ENCODE measurements around the gene BCL2L13.

Gene BCL2L13

DNA sequence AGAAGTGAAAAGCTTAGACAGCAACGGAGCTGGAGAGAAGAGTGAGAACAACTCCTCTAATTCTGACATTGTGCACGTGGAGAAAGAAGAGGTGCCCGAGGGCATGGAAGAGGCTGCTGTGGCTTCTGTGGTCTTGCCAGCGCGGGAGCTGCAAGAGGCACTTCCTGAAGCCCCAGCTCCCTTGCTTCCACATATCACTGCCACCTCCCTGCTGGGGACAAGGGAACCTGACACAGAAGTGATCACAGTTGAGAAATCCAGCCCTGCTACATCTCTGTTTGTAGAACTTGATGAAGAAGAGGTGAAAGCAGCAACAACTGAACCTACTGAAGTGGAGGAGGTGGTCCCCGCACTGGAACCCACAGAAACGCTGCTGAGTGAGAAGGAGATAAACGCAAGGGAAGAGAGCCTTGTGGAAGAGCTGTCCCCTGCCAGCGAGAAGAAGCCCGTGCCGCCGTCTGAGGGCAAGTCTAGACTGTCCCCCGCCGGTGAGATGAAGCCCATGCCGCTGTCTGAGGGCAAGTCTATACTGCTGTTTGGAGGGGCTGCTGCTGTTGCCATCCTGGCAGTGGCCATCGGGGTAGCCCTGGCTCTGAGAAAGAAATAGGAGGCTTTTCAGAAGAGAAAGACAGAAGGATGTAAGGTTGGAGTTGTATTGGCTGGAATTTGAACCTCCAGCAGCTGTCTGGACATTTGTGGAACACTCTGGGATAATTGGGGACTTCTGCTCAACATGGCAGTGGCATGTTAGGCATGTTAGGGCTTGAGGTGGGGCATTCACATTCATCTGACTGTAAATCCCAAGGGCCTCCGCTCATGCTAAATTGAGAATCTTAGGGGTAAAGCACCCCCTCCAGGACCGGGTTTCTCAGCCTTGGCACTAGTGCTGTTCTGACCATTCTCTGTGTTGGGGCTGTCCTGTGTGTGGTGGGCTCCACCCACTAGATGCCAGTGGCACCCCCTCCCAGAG, 88.7 kb downstream of the BCL2L13 start:
- peak; percentile 33 for DNase-seq (ENCODE audit: low read depth)

DNA sequence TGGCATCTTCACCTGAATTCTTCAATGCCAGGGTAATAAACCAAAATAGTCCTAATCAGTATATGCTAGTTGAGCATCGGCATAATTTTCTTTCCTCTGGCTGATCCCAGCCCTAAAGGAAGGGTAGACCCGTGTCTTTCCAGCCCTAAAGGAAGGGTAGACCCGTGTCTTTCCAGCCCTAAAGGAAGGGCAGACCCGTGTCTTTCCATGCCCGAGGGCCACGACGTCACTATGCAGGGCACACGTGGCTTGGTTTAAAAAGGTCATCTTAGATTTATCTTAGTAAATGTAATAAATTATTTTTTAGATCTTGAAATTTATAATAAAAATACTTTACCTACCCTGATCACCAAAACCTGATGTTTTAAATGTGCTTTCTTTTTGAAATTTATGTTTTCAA, 90.2 kb downstream of the BCL2L13 start:
- no peak for DNase-seq (ENCODE audit: low read depth)

DNA sequence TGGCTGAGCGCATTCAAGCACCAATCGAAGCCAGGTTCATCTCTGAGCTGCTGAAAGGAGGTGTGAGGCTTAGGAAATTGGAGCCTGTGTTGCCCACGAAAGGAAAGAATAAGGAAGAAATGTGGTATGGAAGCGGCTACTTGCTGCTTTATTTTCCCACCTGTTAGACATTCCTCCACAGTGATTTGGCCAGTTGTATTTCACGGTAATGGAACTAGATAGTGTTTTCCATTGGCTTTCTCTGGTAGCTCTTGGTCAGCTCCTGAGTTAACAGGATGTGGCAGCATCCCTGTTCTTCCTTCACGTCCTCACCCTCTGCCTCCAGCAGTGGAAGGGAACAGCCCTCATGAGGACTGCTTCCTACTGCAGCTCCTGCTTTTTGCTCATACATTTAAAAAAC, 91.0 kb downstream of the BCL2L13 start:
- no peak for DNase-seq (ENCODE audit: low read depth)

DNA sequence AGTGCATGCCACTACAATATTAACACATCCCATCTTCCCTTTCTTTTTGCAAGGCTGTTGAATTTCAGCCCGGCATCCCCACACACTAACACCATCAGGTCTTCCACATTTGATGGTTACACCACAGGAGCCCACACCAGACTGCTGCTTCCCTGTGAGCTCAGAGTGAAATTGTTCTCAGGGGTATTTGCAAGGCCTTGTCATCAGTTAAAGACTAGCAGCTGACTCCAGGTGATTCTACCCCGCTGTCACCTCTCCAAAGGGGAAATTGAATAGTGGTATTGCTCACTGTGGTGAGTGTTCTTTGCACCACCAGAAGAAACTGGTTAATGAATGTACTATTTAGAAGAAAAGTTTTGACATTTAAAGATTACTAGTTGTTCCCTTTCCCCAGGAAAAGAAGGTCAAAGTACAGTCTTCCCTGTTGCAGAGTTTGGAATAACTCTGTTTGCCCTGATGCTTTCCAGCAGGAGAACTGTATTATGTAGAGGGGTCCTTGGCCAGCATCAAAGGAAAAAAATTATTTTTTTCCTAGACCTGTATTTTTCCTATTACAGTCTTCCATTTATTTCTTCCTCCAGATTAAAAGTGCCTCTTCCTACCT, 93.8 kb downstream of the BCL2L13 start:
- no peak for DNase-seq (ENCODE audit: low read depth)

DNA sequence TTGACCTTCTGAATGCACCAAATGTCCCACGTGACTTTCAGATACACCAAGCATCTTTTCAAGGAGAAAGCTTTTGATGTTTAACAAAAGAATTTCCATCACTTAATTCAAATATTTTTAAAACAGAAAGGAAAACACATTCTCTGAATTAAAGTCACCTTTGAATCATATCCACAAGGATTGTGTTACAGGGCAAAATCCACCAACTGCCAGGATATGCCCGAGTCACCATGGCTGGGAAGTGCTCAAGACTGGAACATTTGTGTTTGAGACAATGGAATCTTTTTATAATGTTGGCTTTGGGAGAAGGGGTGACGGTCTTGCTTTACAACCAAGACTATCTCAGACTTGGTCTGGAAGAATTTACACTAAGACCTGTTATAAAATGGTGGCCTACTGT, 94.9 kb downstream of the BCL2L13 start:
- DNase-seq (ENCODE audit: low read depth), result peak; percentile 66

DNA sequence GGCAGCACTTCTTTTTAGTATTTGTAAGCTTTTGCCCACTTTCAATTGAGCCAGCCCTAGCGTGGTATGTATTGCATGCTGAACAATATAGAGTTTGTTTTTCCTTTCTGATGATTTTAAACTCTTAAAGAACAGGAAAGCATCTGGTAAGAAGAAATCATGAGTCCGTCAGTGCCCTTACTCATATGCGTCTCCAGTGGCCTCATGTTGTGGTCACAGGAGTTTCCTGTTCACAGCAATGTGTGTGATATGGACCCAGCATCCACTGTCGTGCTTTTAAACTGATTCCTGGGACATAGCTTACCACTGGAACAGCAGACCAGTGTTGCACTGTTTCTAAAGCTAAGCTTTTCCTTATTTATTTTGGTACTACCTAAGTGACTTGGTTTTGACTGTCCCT, 95.6 kb downstream of the BCL2L13 start:
- DNase-seq (ENCODE audit: low read depth), result peak; percentile 77

DNA sequence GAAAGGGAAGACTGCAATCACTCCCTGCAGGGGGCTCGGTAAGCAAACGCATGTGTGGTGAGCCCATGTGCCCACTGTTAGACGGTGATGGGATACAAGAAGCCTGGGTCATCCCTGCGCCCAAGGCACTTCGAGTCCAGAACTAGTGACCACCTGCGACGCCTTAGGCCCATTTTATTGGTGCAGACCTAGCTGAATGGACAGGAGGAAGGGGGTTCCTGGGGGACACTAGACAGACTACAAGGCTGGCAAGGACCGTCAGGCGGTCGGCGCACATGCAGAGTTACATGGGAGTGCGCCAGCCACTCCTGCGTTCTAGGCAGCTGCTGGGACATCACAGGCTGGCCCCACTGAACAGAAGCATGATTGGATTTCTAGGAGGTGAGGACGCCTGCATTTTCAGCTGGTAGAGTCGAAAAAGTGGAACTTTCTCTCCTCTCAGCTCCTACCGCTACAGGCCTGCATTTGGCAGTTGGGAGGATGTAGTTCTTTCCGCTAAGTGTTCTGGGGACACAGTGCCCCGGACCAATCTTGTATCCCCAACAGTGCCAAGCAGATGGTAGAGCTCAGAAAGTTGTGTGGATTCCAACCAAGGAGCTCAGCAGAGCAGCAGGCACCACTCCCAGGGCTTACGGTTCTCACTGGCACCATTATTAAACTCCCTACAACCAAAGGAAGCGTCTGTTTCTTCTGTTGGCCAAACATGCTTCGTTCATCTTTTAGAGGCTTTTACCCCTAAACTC, 100.0 kb downstream of the BCL2L13 start:
- DNase-seq (ENCODE audit: low read depth), result no peak

DNA sequence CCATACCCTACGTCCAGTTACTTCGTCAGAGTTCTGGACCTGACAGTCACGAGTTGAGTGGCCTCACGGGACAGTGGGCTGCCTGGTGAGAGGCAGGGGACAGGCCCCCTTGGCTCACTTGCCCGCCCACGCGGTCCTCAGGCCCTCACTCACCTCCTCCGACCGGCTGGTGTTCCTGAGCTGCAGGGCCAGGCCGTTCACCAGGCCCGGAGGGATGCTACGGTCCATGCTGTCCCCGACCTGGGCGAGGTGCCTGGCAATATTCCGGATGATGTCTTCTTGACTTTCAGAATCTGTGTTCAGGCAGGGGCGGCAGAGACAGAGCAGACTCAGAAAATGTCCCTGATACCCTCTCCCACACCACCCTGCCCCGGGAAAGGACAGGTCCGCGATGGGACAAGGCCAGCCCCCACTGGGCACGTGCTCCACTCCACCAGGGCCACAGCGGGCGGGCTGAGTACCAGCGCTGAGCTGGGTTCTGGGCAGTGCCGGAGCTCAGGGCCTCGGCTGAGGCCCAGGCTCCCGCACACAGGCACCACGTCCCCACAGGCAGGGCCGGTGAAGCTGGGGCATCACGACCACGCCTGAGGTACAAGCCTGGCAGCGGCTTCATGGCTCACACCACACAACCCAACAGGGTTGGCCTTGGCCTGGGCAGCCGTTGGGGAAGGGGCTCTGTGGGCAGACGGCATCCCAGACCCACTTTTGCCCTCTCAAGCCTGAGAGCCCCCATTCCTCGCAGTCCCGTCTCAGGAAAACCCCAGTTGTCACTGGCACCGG, 100.8 kb downstream of the BCL2L13 start:
- no peak for DNase-seq (ENCODE audit: low read depth)

DNA sequence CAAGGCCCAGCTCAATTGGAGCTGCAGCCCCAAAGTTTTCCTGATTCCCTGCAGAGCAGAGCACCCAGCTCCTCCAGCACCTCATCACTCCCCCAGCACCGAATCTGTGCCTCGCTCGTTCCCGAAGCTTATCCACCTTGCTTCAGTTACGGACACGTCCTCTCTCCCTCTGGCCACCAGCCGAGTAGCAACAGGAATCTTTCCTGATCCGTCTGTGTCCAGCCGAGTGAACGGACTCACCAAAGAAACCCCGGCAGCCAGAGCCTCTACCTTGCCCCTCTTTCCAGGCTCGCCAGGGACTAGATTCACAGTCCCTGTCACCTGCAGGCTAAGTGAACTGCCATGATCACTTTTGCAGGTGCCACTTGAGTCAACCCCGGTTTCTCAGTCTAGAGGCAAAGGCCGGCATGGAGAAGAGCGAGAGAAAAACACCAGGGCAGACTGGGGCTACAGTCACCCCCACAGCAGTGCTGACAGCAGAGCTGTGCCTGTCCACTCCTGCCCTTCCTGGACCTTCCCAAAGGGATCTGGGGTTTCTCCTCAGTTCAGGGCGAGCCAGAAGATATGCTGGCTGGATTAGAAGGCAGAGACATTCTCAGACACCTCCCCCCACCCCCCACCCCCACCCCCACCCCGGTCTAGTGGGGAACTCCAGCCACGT, 103.4 kb downstream of the BCL2L13 start:
- no peak for DNase-seq (ENCODE audit: low read depth)

DNA sequence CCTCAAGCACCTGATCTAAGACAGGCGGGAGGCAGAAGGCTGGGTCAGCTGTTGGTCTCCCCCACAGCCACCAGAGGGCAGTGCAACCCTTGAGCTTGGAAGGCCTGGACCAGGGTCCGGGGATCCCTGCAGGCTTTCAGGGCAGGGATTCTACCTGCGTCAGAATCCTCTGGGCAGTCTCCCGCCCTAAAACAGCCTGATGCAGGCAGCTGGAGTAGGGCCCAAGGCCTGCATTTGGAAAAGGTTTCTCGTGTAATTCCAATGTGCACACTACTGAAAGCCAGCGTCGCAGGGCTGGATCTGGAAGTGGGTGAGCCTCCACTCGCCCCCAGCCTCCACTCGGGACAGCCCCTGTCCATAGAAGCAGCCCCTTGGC, 104.0 kb downstream of the BCL2L13 start:
- peak; percentile 75 for DNase-seq (ENCODE audit: low read depth)

DNA sequence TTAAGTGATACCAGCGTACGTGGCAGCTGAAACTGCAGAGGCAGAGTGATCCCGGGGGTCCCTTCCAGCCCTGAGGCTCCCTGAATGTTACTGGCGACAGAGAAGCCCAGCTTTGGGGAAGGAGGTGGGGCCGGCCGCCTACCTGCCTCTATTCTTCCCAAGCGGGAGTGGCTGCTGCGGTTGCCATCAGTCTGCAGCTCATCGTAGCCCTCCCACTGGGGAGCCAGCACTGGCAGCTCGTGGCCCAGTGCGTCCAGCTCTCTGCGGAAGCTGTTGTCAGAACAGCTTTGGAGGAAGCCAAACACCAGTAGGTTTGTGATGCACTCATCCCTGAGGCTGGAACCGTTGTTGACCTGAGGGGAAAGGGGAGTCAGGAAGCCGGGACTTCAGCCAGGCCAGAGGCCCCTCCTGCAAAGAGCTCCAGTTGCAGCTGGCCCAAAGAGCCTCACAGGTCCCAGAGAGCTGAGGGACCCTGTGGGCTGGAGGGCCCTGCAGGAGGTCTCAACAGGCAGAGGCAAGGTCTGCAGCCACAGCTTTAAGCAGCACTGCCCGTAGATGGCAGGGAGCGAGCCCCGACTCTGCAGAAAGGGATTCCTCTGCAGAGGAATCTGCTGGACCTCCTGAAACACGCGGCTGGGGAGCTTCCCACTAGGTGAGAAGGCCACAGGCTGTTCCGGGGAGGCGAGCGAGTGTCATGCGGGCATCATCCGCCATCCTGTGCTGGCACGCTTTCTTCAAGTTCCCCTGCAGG, 105.3 kb downstream of the BCL2L13 start:
- DNase-seq (ENCODE audit: low read depth), result no peak

DNA sequence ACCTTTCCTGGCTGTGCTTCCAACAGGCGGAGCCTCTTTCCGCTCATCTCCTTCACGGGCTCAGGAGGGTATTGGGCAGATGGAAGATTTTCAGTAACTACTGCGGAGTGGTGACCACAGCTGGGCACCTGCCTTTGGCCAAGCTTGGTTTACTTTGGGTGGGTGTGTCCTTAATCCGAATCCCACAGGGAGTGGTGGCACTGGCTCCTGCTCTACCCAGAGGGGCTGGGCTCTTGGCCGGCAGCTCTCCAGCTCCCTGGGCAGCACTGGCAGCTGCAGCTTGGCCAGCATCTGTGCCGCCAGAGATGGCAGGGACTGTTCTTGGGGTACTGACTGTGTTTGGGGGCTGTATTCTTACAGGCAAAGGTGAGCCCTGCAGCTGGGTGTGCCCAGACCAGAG, 105.9 kb downstream of the BCL2L13 start:
- no peak for DNase-seq (ENCODE audit: low read depth)

DNA sequence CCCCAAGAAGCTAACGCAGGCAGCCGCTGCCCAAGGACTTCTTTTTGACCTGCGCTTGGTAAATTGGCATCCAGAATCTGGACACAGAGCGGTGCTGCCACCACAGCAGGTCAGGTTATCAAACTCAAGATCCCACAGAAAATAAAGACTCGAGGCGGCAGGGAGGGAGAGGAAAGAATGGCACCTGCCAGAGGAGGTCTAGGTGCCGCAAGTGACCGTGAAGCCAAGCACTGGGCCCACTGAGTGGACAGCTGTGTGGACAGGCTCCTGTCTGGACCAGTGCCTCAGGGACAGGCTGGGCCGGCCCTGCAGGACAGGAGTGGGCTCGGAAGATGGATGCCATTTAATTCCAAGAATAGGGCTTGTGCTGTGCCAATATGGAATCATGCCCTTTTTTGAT, 108.4 kb downstream of the BCL2L13 start:
- DNase-seq (ENCODE audit: low read depth), result no peak

DNA sequence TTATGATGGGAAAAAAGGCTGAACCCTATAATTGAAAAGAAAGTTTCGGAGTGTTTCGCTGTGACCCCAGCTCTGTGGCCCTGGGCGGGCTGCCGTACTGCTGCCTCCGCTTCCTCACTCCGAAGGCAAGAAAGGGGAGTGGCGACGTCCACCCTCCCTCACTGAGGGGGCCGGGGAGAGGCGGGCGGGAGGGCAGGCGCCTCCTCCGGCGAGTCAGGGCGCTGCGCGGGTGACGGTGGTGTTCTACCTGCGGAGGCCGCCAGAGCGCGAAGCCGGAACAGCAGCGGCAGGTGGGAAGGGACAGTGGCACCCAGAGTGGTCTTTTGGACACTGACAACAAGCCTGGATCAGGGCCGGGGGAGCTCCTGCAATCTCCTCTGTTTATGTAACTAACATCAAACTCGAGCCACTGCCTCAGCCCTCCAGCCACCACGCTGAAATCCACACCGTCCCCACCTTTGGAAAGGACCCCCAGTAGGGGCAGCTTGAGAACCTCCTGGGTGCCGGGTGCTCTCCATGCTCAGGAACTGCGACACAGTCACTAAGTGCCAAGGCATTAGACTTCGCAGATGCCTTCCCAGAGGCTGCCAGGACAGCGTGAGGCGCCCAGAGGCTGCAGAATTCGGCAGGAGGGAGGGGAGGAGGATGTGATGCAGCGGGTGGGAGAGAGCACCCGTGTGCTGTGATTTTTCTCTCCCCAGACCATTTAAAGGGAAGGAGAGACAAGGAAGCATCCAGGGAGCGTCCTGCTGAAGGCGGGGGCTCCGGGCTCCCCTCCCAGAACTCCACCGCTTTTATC, 110.2 kb downstream of the BCL2L13 start:
- no peak for DNase-seq (ENCODE audit: low read depth)

DNA sequence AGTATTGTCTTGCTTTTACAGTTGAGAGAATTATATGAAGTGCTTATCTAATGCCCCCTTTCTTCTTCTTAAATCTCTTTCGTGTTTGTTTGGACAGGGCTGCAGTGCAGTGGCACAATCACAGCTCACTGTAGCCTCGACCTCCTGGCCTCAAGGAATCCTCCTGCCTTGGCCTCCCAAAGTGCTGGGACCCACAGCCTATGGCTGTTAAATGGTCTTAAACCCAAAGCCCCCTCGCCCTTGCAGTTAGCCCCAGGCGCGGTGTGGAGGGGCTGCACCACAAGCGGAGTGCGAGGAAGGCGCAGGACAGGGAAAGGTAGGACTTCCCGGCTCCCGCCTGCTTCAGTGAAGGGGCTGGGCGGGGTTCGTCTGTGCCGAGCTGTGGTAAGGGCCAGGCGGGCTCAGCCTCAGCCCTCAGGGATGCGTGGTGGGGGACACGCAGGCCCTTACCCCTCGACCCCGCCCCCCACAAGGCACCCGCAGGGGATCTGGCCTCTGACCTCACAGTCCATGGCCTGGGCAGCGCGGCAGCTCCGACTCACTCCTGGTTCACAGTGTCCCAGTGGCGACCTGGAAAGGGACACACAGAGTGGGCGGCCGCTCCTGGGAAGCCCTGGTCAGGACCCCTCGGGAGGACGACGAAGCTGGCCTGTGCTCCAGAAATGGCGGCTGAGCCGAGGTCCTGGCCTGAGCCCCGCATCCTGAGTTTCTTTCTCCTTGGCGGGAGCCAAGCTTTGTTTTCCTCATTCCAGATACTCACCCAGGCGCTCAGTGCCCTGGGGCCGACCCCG, 111.2 kb downstream of the BCL2L13 start:
- DNase-seq (ENCODE audit: low read depth), result no peak

DNA sequence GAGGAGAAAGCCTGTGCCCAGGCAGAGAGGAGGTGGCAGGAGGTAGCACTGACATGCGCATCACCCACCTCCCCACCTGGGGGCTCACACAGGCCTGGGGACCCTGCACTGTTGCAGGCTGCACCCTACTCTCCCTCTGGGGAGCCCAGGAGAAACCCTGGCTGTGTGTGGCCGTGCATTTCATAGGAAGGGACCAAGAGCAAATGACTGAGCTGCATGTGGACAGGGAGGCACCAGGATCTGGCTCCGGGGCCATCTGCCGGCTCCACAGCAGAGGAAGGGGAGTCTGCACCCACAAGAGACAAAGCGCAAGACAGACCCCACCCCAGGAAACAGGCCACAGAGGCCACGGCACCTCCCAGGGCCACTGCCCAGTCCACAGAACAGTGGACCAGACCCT, 113.0 kb downstream of the BCL2L13 start:
- no peak for DNase-seq (ENCODE audit: low read depth)

DNA sequence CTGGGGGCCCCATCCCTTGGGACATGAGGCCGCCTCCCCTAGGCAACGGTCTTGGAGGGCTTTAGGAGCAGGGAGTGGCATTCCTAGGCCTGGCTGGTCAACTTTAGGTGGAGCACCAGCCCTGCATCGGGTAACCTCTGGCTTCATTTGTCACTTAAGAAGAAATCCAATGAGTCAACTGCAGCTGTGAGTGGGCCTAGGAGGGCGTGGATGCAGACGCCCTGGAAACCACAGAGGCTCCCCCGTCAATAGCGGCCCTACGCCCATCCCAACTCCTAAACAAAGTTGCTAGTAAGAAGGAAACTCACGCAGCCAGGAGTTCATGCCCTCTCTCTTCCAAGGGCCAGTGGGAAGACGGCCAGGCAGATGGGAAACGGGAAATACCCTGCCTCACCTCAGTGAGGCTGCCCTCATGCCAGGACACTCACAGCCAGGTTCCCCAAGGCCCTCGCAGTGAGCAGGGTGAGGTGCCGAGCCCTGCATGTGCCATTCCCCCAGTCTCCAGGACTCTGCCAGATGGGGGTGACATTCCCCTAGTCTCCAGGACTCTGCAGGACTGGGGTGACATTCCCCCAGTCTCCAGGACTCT, 114.9 kb downstream of the BCL2L13 start:
- peak; percentile 45 for DNase-seq (ENCODE audit: low read depth)

DNA sequence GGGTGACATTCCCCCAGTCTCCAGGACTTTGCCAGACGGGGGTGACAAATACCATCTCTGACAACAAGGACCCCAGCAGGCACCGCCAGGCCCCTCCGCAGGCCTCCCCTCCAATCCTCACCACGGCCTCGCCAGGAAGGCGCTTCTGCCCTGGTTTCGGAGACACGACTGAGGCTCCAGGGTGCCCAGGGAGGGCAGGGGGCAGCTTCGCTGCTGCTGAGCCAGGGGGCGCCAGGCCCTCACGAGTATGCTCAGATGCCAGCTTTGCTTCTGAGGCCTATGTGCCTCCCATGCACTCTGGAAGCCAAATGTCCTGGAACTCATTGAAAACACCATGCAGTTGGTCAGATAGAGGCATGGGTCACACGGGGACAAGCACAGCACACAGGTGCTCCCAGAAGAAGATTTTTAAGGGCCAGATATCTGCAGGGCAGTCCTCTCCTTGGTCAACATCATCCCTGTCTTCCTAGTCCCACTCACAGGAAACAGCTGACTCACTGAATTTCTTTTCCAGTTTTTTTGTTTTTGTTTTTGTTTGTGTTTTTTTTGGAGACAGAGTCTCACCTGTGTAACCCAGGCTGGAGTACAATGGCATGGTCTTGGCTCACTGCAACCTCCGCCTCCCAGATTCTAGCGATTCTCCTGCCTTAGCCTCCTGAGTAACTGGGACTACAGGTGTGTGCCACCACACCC, 115.8 kb downstream of the BCL2L13 start:
- DNase-seq (ENCODE audit: low read depth), result peak; percentile 28
